SK-N-SH treated with all-trans-retinoic acid at 6 μM for 48 hours (cell line): ENCODE results near the gene GNA14.

ENCODE experiments used
- ATAC-seq: fragments of 200-7000 bp; cut with Tn5 transposase; 3 replicates; pipeline ENCODE4 v1.9.1; 2020; ENCODE audit warnings: mild to moderate bottlenecking, moderate library complexity
- ARNTL ChIP-seq: fragments of 450-650 bp; formaldehyde crosslinking; IDR thresholded peaks from 2 replicates; pipeline ENCODE4 v1.5.0; 2020; ENCODE audit warnings: low read depth, mild to moderate bottlenecking, moderate library complexity, borderline replicate concordance
- CREB5 ChIP-seq: fragments of 250-450 bp; sonication (Bioruptor Pico); IDR thresholded peaks from 2 replicates; pipeline ENCODE4 v1.5.1; 2020; ENCODE audit warnings: low read depth, mild to moderate bottlenecking, moderate library complexity
- CSDC2 ChIP-seq: fragments of 250-450 bp; sonication (Bioruptor Pico); IDR thresholded peaks from 2 replicates; pipeline ENCODE4 v1.5.0; 2020; ENCODE audit warnings: mild to moderate bottlenecking, moderate library complexity
- CSRNP3 ChIP-seq: fragments of 250-450 bp; sonication (Bioruptor Pico); IDR thresholded peaks from 2 replicates; pipeline ENCODE4 v1.5.1; 2021; ENCODE audit warnings: mild to moderate bottlenecking, moderate library complexity
- ESRRG ChIP-seq: fragments of 250-450 bp; sonication (Bioruptor Pico); IDR thresholded peaks from 2 replicates; pipeline ENCODE4 v1.6.1; 2021; ENCODE audit warnings: mild to moderate bottlenecking
- GLIS3 ChIP-seq: fragments of 250-450 bp; sonication (Bioruptor Pico); IDR thresholded peaks from 2 replicates; pipeline ENCODE4 v1.5.0; 2020; ENCODE audit warnings: mild to moderate bottlenecking, moderate library complexity
- ISL1 ChIP-seq: fragments of 250-450 bp; sonication (Bioruptor Pico); IDR thresholded peaks from 2 replicates; pipeline ENCODE4 v2.1.2; 2022; ENCODE audit warnings: mild to moderate bottlenecking, moderate library complexity
- OSR1 ChIP-seq: fragments of 250-450 bp; sonication (Bioruptor Pico); IDR thresholded peaks from 2 replicates; pipeline ENCODE4 v1.8.0; 2022; ENCODE audit warnings: moderate library complexity, mild to moderate bottlenecking, inconsistent platforms
- PATZ1 ChIP-seq: fragments of 250-450 bp; sonication (Bioruptor Pico); IDR thresholded peaks from 2 replicates; pipeline ENCODE4 v1.8.0; 2020; ENCODE audit warnings: mild to moderate bottlenecking, moderate library complexity, borderline replicate concordance
- POU6F1 ChIP-seq: fragments of 250-450 bp; sonication (Bioruptor Pico); IDR thresholded peaks from 2 replicates; pipeline ENCODE4 v1.8.0; 2021; ENCODE audit warnings: low read depth, mild to moderate bottlenecking, moderate library complexity, borderline replicate concordance
- PPARA ChIP-seq: fragments of 250-450 bp; sonication (Bioruptor Pico); IDR thresholded peaks from 2 replicates; pipeline ENCODE4 v1.5.0; 2020; ENCODE audit warnings: mild to moderate bottlenecking, borderline replicate concordance
- RARB ChIP-seq: fragments of 250-450 bp; sonication (Bioruptor Pico); IDR thresholded peaks from 2 replicates; pipeline ENCODE4 v1.8.0; 2021; ENCODE audit warnings: mild to moderate bottlenecking, moderate library complexity
- SNAI2 ChIP-seq: fragments of 250-450 bp; sonication (Bioruptor Pico); IDR thresholded peaks from 2 replicates; pipeline ENCODE4 v1.5.0; 2020; ENCODE audit warnings: mild to moderate bottlenecking, moderate library complexity
- TCF4 ChIP-seq: fragments of 250-450 bp; sonication (Bioruptor Pico); IDR thresholded peaks from 2 replicates; pipeline ENCODE4 v1.8.0; 2021; ENCODE audit warnings: mild to moderate bottlenecking, moderate library complexity, borderline replicate concordance
- TOX ChIP-seq: fragments of 250-450 bp; sonication (Bioruptor Pico); IDR thresholded peaks from 2 replicates; pipeline ENCODE4 v1.8.0; 2021; ENCODE audit warnings: mild to moderate bottlenecking, moderate library complexity, borderline replicate concordance
- TSHZ2 ChIP-seq: fragments of 250-450 bp; sonication (Bioruptor Pico); IDR thresholded peaks from 2 replicates; pipeline ENCODE4 v1.5.0; 2020; ENCODE audit warnings: mild to moderate bottlenecking, moderate library complexity
- ZC3H10 ChIP-seq: fragments of 250-450 bp; sonication (Bioruptor Pico); IDR thresholded peaks from 2 replicates; pipeline ENCODE4 v1.5.1; 2021; ENCODE audit warnings: mild to moderate bottlenecking, moderate library complexity
- ZFP3 ChIP-seq: fragments of 250-450 bp; sonication (Bioruptor Pico); IDR thresholded peaks from 2 replicates; pipeline ENCODE4 v1.5.0; 2020; ENCODE audit warnings: mild to moderate bottlenecking, moderate library complexity
- ZNF565 ChIP-seq: fragments of 450-650 bp; formaldehyde crosslinking; conservative IDR thresholded peaks from 2 replicates; pipeline ENCODE4 v1.5.0; 2020; ENCODE audit warnings: low read depth, mild to moderate bottlenecking, moderate library complexity
- ZNF70 ChIP-seq: fragments of 450-650 bp; formaldehyde crosslinking; IDR thresholded peaks from 2 replicates; pipeline ENCODE4 v1.5.0; 2020; ENCODE audit warnings: mild to moderate bottlenecking, moderate library complexity
- ZNF8 ChIP-seq: fragments of 450-650 bp; formaldehyde crosslinking; IDR thresholded peaks from 2 replicates; pipeline ENCODE4 v1.5.0; 2020; ENCODE audit warnings: mild to moderate bottlenecking, moderate library complexity

The GNA14 gene

GRCh38 chr9:77659926-77660325, 11.8 kb upstream of the GNA14 start:
- TF ChIP-seq OSR1 = no peak
- TF ChIP-seq RARB (CRISPR knock-in tag) = no peak
- no peak for TF ChIP-seq SNAI2
- TF ChIP-seq ZC3H10 = no peak
- TF ChIP-seq PPARA (CRISPR knock-in tag) = no peak
- TF ChIP-seq CSRNP3 (CRISPR knock-in tag) = no peak
- no peak for TF ChIP-seq ESRRG
- no peak for TF ChIP-seq TSHZ2 (CRISPR knock-in tag)
- no peak for TF ChIP-seq CSDC2 (CRISPR knock-in tag)
- no peak for TF ChIP-seq ZNF565
- no peak for TF ChIP-seq ISL1
- no peak for TF ChIP-seq GLIS3 (CRISPR knock-in tag)
- no peak for TF ChIP-seq ZNF8 (CRISPR knock-in tag)
- no peak for ATAC-seq

GRCh38 chr9:77651203-77651602, 3.1 kb upstream of the GNA14 start:
- TF ChIP-seq ESRRG (no peak), GLIS3 (CRISPR knock-in tag) (no peak), PATZ1 (no peak), SNAI2 (no peak), ZFP3 (CRISPR knock-in tag) (no peak), OSR1 (no peak), TOX (CRISPR knock-in tag) (no peak), PPARA (CRISPR knock-in tag) (no peak), ZNF8 (CRISPR knock-in tag) (no peak), RARB (CRISPR knock-in tag) (no peak), ARNTL (CRISPR knock-in tag) (no peak), CSDC2 (CRISPR knock-in tag) (no peak), TCF4 (no peak), ISL1 (no peak), ZNF70 (CRISPR knock-in tag) (no peak), CREB5 (CRISPR knock-in tag) (no peak), ZC3H10 (no peak), ZNF565 (no peak), POU6F1 (CRISPR knock-in tag) (no peak)
- ATAC-seq = no peak

GRCh38 chr9:77649109-77649812, 1.1 kb upstream of the GNA14 start:
- TF ChIP-seq CREB5 (CRISPR knock-in tag) (no peak), ZNF70 (CRISPR knock-in tag) (no peak)
- TF ChIP-seq, all 23 proteins: peak for 0

More at GRCh38 chr9:77649109-77649812, 1.1 kb upstream of the GNA14 start:
- ATAC-seq = no peak
